CD4-positive, alpha-beta T cell treated with Interleukin-21 for 1 hour (primary cell): ENCODE results near the gene TMTC4.
"Not testable (repeated sequence)": the region's sequence is repeated elsewhere in the genome, so short reads cannot be mapped to it uniquely, and the experiment has no call there.

Source experiments
- DNase-seq: peaks from one replicate; pipeline ENCODE4 v3.0.0-alpha.2; 2020

Gene TMTC4, protein sequence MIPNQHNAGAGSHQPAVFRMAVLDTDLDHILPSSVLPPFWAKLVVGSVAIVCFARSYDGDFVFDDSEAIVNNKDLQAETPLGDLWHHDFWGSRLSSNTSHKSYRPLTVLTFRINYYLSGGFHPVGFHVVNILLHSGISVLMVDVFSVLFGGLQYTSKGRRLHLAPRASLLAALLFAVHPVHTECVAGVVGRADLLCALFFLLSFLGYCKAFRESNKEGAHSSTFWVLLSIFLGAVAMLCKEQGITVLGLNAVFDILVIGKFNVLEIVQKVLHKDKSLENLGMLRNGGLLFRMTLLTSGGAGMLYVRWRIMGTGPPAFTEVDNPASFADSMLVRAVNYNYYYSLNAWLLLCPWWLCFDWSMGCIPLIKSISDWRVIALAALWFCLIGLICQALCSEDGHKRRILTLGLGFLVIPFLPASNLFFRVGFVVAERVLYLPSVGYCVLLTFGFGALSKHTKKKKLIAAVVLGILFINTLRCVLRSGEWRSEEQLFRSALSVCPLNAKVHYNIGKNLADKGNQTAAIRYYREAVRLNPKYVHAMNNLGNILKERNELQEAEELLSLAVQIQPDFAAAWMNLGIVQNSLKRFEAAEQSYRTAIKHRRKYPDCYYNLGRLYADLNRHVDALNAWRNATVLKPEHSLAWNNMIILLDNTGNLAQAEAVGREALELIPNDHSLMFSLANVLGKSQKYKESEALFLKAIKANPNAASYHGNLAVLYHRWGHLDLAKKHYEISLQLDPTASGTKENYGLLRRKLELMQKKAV

GRCh38 chr13:100674572-100674871, at the start of gene TMTC4:
Gene TMTC4 (minus strand): TSS chr13:100674795. CDS start chr13:100670362, 4,433 bp downstream.
- no peak for DNase-seq

- no peak for DNase-seq
Measured at GRCh38 chr13:100722517-100722916, 47.9 kb upstream of the TMTC4 start.

GRCh38 chr13:100721885-100722512, 47.4 kb upstream of the TMTC4 start:
- DNase-seq: peak; percentile 47

GRCh38 chr13:100715604-100716003, 41.0 kb upstream of the TMTC4 start:
- no peak for DNase-seq

- no peak for DNase-seq
Measured at GRCh38 chr13:100714478-100714877, 39.9 kb upstream of the TMTC4 start.

GRCh38 chr13:100710176-100710575, 35.6 kb upstream of the TMTC4 start:
- no peak for DNase-seq

DNA sequence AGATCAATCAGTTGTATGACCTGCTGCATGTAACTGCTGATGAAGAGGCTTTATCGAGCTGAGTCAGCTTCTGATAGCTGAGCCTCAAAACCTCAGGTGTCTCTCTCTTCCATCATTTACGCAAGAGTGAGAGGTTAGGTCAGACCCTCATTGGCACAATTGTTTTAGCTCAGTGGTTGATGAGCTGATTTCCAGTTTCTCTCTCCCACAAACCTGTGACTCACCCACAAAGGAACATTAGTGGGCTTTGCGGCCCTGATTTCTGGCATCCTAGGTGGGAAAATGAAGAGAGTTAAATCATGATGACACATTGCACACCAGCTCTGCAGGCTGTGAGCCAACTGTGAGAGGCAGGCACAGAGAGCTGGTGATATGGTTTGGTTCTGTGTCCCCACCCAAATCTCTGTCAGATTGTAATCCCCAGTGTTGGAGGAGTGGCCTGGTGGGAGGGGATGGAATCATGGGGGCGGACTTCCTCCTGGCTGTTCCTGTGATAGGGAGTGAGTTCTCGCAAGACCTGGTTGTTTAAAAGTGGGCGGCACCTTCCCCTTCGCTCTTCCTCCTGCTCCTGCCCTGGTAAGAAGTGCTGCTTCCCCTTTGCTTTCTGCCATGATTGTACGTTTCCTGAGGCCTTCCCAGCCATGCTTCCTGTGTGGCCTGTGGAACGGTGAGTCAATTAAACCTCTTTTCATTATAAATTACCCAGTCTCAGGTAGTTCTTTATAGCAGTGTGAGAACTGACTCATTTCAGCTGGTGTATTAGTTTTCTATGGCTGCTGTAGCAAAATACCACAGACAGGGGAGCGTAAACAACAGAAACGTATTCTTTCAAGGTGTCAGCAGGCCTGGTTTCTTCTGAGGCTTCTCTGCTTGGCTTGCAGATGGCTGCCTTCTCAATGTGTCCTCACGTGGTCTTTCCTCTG, 33.5 kb upstream of the TMTC4 start:
- no peak for DNase-seq

- not testable (repeated sequence) for DNase-seq
Measured at GRCh38 chr13:100698331-100698730, 23.7 kb upstream of the TMTC4 start.

DNA sequence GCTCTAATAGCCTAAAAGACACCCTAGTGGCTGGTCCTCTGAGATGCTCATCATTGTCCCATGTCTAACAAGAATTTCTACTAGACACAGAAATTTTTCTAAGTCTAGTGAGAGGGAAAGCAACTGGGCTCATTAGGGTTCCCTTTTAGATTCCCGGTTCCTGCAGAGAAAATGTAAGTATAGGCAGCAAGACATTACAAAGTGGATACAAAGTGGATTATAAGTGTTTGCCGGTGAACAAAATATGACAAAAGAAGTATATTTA, 20.8 kb upstream of the TMTC4 start:
- no peak for DNase-seq

- DNase-seq: no peak
Measured at GRCh38 chr13:100694722-100695508, 20.3 kb upstream of the TMTC4 start.

DNA sequence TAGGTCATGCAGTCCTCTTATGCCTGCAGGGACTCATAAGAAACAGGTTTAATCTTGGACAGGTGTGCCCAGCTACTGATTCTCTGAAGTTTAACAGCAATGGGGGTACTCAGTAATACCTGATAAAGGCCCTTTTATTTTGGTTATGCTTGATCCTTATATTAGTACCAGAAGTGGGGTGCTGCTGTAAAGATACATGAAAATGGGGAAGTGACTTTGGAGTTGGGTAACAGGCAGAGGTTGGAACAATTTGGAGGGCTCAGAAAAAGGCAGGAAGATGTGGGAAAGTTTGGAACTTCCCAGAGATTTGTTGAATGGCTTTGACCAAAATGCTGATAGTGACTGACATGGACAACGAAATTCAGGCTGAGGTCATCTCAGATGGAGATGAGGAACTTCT, 14.6 kb upstream of the TMTC4 start:
- DNase-seq: no peak

DNA sequence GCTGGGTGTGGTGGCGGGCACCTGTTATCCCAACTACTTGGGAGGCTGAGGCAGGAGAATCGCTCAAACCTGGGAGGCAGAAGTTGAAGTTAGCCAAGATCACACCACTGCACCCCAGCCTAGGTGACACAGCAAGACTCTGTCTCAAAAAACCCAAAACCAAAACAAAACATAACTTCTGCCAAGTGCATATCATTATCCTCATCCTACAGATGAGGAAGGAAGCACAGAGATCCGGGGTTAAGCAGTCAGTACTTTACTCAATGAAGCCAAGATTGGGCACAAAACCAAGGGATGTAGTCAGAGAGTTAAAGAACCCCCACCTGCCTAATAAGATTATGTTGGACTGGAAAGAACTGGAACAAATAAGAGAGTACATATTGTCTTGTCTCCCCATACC, 5.5 kb upstream of the TMTC4 start:
- no peak for DNase-seq

DNA sequence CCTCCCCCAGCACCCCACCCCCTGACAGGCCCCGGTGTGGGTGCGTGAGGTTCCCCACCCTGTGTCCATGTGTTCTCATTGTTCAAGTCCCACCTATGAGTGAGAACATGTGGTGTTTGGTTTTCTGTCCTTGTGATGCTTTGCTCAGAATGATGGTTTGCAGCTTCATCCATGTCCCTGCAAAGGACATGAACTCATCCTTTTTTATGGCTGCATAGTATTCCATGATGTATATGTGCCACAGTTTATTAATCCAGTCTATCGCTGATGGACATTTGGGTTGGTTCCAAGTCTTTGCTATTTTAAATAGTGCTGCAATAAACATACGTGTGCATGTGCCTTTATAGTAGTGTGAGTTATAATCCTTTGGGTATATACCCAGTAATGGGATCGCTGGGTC, 2.5 kb upstream of the TMTC4 start:
- not testable (repeated sequence) for DNase-seq

DNA sequence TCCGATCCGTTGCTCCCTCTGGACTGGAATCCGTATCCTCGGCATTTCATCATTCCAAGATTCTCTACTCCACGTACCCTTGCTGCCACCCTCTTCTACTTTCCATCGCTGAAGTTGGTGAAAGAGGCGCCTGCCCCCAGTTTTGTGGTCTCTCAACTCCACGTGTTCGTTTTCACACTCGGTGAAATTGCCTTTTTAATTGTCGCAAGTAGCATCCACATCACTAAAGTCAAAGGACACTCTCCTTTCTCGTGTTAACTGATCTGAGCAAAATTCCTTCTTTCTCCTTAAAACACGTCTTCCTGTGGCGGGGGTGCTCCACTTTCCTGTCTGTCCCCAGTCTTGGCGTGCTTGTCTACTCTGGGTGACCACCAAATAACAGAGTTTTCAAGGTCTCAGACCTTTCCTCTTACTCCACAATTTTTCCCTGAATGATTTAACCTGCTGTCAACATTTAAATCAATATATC, 1.1 kb upstream of the TMTC4 start:
- DNase-seq: peak; percentile 19

DNA sequence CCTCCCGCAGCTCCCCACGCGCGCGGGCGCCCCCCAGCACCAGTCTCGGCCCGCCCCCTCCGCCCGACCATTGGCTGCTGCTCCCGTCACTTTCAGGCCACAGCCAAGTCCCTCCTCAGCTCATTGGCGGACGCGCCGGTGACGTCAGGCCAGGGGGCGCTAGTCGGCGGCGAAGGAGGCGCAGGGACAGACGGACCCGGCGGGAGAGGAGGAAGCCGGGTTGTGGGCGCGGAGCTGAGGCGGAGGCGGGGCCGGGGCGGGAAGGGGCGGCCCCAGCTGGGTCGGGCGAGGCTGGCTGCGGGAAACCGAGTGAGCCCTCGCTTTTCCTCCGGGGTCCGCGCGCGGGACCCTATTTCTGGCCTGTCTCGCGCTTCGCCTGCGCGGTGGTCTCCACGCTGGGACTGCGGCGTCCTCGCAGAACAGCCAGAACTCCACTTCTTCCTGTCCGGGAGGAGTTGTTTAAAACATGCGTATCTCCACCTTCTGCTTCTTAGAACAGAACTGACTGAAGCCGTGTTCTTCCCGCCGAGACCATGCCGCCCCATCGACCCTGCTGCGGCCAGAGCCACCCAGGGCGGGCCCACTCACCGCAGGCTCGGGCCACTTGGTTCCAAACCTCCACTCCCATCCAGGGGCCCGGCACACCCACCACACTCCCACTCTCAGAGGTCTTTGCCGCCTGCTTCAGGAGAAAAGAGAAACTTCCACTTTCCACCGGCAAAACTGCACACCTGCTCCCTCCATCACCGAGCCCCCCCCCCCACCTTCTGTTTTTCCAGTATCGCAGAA, 471 bp upstream of the TMTC4 start:
- peak; percentile 100 for DNase-seq

GRCh38 chr13:100673713-100674571, 653 bp downstream of the TMTC4 start:
- DNase-seq: peak; percentile 55

DNA sequence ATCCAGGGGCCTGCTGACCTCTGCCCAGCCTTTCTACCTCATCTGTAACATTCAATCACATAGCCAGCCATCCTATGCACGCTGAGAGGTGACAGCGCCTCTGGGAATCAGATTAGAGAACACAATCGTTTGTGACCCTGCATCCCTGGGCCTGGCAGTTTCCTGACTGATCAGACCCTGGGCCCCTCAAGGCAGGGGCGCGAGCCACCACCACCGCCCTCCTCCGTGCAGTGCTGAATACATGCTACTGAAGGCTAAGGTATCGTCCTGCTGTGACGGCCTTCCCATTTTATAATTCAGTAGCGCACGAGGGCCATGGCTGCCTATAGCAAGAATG, 1.3 kb downstream of the TMTC4 start:
- DNase-seq: no peak

- no peak for DNase-seq
Measured at GRCh38 chr13:100671389-100672182, 3.0 kb downstream of the TMTC4 start.

GRCh38 chr13:100668408-100668807, 6.2 kb downstream of the TMTC4 start:
- no peak for DNase-seq

DNA sequence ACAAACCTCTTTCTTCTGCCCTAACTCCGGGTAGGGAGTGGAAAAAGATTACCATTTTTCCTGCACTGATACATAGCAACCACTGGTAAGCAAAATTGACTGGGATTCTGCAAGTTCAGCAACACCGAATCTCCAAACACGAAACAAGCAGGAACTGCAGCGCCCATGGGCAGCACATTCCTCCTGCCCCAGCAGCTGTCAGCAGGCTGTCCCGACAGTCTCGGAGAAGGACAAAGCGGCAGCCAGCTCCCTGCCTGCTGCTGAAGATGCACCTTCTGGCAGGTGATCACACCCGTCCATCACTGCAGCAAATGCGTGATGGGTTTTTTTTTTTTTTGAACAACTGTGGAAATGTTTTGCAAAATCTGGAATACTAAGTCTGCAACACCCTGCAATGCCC, 6.7 kb downstream of the TMTC4 start:
- no peak for DNase-seq
